ENCODE data around the gene PTCH1.
A peak's percentile ranks its signal among the peaks of the same experiment; 100 is the strongest.

PTCH1 gene

DNA sequence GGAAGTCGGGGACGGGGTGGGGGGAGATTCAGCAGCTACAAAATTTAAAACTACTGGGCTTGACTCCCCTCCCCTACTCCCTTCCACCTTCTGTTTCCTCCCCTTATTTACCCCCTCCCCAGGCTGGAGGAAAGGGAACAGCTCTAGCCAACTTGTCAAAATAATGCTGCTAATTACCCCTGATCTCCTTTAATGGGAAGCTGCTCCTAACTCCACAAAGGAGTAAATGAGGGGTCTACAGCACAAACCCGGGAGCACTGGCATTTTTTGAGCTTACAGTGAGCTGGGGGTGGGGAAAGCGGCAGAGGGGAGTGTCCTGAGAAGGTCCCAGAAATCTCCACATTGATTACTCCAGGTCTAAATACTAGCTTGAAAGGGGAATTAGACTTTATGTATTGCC is 3.1 kb downstream of the PTCH1 start:
- no peak for DNase-seq (ENCODE audit: low read depth)
- no peak overlapping the region for H3K4me3 ChIP-seq (replicated peaks; ENCODE audit: low read depth, low read length)
- TF ChIP-seq, protein P1, sequence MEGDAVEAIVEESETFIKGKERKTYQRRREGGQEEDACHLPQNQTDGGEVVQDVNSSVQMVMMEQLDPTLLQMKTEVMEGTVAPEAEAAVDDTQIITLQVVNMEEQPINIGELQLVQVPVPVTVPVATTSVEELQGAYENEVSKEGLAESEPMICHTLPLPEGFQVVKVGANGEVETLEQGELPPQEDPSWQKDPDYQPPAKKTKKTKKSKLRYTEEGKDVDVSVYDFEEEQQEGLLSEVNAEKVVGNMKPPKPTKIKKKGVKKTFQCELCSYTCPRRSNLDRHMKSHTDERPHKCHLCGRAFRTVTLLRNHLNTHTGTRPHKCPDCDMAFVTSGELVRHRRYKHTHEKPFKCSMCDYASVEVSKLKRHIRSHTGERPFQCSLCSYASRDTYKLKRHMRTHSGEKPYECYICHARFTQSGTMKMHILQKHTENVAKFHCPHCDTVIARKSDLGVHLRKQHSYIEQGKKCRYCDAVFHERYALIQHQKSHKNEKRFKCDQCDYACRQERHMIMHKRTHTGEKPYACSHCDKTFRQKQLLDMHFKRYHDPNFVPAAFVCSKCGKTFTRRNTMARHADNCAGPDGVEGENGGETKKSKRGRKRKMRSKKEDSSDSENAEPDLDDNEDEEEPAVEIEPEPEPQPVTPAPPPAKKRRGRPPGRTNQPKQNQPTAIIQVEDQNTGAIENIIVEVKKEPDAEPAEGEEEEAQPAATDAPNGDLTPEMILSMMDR (IDR thresholded peaks at IDR 0.05; ENCODE audit: low read length, missing control alignments), result no peak

DNA sequence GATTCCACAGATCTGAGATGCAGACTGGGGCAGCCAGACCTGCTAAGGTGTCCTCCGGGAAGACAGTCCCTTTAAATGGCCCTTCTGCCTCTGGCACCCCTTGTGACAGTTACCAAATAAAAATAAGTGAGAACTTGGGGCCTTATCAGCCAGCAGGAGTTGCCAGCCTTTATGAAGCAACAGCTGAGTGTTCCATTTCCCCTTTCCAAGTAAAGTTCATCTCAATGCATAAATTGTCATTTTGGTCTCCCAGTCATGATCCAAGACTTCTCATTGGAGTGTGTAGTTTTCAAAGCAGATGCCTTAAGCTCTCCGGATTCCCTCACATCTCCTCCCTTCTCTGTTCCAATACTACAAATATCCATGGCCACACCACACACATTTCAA is 4.1 kb downstream of the PTCH1 start:
- peak overlapping the region; percentile 85 for H3K4me3 ChIP-seq (replicated peaks; ENCODE audit: low read depth, low read length)
- TF ChIP-seq, protein P1 (IDR thresholded peaks at IDR 0.05; ENCODE audit: low read length, missing control alignments), result no peak
- peak; percentile 18 for DNase-seq (ENCODE audit: low read depth)

DNA sequence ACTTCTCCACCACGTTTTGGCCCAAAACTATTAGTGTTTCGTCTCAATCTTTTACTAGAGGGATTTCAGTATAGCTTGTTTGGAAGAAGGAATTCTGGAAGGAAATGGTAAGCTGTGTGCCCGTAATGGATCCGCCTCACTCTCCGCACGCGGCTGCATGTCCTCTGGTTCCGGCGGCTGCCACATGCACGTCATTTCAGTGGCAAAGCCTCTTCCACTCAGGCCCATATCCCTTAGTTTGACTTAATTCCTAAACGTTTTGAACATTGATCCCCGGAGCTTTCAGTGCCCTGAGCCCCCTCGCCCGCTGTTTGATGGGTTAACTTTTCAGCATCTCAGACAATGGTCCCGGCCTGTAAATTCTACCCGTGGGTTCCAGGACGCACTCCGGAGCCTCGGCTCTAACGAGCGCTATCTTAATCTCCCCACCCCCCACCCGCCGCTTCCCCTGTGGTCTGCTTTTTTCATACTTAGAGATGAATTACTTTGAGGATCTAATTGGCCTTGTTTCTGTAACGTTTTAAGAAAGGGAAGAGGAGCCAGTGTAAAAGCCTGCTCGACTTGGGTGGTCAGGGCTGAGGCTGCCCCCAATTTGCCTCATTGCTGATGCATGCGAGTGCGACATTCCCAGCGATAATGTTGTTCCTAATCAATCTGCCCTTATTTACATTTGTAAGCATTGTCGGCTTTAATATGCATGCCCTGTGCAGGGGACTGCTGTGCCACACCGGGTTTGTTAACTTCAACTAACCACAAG is 4.6 kb downstream of the PTCH1 start:
- DNase-seq (ENCODE audit: low read depth), result peak; percentile 39
- peak overlapping the region; percentile 85 for H3K4me3 ChIP-seq (replicated peaks; ENCODE audit: low read depth, low read length)
- TF ChIP-seq, protein P1 (IDR thresholded peaks at IDR 0.05; ENCODE audit: low read length, missing control alignments), result no peak

DNA sequence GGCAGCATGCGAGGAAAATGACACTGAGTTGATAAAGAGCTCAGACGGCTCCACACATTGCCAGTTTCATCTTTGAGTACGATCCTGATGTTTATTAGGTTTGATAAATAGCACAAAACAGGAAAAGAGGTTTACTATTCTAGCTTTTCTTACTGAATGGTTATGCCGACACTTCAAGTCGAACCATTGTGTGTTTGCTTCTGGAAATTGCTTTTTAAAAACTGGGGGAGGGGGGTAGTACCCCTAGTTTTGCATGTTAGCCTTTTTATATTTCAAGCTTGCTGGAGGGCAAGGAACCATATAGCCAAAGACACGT is 5.2 kb downstream of the PTCH1 start:
- TF ChIP-seq, protein P1 (IDR thresholded peaks at IDR 0.05; ENCODE audit: low read length, missing control alignments), result no peak
- DNase-seq (ENCODE audit: low read depth), result no peak
- peak overlapping the region; percentile 85 for H3K4me3 ChIP-seq (replicated peaks; ENCODE audit: low read depth, low read length)

DNA sequence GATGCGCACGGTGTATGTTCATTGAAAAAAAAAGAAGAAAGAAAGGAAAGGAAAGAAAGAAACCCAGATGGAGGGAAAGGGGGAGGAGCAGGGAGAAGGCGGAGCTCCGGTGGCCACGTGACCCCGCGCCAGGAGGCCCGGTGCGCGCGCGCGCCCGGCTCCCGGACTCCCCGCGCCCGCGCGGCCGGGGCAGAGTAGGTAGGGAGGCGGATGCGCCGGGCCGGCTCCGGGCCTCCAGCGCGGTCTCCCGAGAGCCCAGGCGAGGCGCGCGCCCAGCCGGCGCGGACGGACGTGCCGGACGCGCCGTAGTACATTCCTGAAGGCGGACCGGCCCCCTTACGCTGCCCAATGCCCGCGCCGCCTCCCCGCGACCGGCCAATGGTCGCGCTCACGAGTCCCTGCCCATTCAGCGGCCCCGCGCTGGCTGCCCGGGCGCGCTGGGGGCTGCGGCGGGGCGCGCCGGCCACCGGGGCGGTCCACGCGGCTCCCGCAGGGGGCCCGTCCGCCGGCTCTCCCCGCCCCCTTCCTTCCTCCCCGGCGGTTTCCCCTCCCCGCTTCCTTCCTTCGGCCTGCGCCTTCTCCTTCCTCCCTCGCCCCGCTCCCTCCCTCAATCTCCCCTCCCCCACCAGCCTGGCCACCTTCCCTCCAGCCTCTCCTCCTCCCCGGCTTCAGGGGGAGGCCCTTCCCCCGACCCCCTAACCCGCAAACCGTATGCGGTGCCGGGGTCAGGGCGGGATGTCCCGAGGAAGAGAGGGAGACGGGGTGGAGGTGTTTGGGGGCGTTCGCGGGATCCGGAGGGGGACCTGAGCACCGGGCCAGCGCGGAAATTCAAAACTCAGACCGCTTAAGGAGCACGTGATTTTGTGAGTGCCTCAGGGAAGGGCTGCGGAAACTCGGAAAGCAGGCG is 5.8 kb downstream of the PTCH1 start:
- TF ChIP-seq, protein P1 (IDR thresholded peaks at IDR 0.05; ENCODE audit: low read length, missing control alignments), result no peak
- peak; percentile 96 for DNase-seq (ENCODE audit: low read depth)
- peak overlapping the region; percentile 85 for H3K4me3 ChIP-seq (replicated peaks; ENCODE audit: low read depth, low read length)

DNA sequence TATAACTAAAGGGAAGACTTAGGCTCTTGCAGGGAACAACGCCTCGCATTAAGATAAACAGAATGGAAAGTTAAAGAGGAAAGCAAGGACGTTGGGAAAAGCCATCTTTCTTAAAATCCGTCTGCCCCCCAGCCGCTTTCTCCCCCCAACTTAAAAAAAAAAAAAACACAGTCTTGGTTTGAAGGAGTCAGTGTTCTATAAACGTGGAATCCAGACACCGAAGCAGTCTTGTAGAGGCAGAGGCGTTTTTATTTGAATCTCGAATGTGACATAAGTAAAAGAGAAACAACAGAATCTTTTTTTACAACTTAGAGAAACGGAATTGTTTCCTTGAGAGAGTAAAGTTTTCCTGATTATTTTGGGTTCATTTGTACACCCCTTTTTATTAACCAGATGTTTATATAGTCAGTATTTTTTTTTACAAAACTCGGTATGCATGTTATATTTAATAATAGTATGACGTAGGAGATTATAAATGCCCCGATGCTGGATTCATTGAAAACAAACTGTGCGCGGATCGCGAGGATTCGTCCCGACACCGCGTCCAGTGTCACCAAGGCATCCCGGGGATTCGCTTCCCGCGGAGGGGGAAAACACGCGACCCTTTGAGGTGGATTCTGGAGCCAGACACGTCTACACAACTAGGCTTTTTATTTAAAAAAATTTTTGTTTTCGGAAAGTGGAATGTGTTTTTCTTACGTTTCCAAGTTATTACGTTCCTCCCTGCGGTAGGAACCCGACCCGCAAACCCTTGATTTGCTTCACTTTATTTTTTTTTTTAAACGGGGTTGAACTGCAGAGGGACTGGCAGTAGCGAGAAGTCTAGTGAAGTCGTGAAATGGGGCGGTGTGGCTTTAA is 6.7 kb downstream of the PTCH1 start:
- TF ChIP-seq, protein P1 (IDR thresholded peaks at IDR 0.05; ENCODE audit: low read length, missing control alignments), result no peak
- H3K4me3 ChIP-seq (replicated peaks; ENCODE audit: low read depth, low read length), result peak overlapping the region; percentile 85

More for the DNA sequence above, 6.7 kb downstream of the PTCH1 start:
- DNase-seq (ENCODE audit: low read depth), result peak; percentile 9
